Stimulated activated CD8-positive, alpha-beta memory T cell treated with anti-CD3 and anti-CD28 coated beads, Interleukin-15, amount 100 ng/mL, for 1 hour (primary cell): Measurements from ENCODE around the gene OSBPL7.

Source experiments
- DNase-seq: peaks from one replicate; pipeline ENCODE4 v3.0.0-alpha.2; 2020; ENCODE audit warnings: low read depth

OSBPL7 gene

GRCh38 chr17:47847341-47848197 is 26.0 kb upstream of the OSBPL7 start:
- no peak for DNase-seq

GRCh38 chr17:47846716-47847340 is 25.2 kb upstream of the OSBPL7 start:
- DNase-seq = no peak

GRCh38 chr17:47845716-47846075 is 24.1 kb upstream of the OSBPL7 start:
- DNase-seq = no peak

GRCh38 chr17:47844814-47845715 is 23.5 kb upstream of the OSBPL7 start:
- DNase-seq = no peak

- no peak for DNase-seq
Measured at GRCh38 chr17:47844227-47844626, 22.6 kb upstream of the OSBPL7 start.

GRCh38 chr17:47843391-47843730 is 21.8 kb upstream of the OSBPL7 start:
- no peak for DNase-seq

- no peak for DNase-seq
Measured at GRCh38 chr17:47841488-47842291, 20.1 kb upstream of the OSBPL7 start.

GRCh38 chr17:47840742-47841487 is 19.3 kb upstream of the OSBPL7 start, which contains the start of gene SCRN2:
SCRN2 (minus strand) TSS chr17:47841273; CDS start chr17:47840843, 430 bp downstream.
- peak; percentile 72 for DNase-seq

GRCh38 chr17:47840001-47840741 is 18.6 kb upstream of the OSBPL7 start:
- no peak for DNase-seq

- DNase-seq = no peak
Measured at GRCh38 chr17:47839071-47839470, 17.5 kb upstream of the OSBPL7 start.

GRCh38 chr17:47838636-47839035 is 17.0 kb upstream of the OSBPL7 start:
- DNase-seq = no peak

- no peak for DNase-seq
Measured at GRCh38 chr17:47837401-47838039, 15.9 kb upstream of the OSBPL7 start.

GRCh38 chr17:47836601-47837000 is 15.0 kb upstream of the OSBPL7 start:
- no peak for DNase-seq

- DNase-seq = no peak
Measured at GRCh38 chr17:47834756-47835155, 13.2 kb upstream of the OSBPL7 start.

- no peak for DNase-seq
Measured at GRCh38 chr17:47831934-47832327, 10.3 kb upstream of the OSBPL7 start.

- peak; percentile 82 for DNase-seq
Measured at GRCh38 chr17:47831003-47831933, 9.7 kb upstream of the OSBPL7 start, which contains the start of the genes LRRC46 and MRPL10. LRRC46 (plus strand) TSS chr17:47831670; CDS start chr17:47831990, 320 bp downstream. MRPL10 (minus strand) TSS chr17:47831541; CDS start chr17:47831511, 30 bp downstream.

- DNase-seq = no peak
Measured at GRCh38 chr17:47830396-47831002, 8.9 kb upstream of the OSBPL7 start.

GRCh38 chr17:47829870-47830269 is 8.3 kb upstream of the OSBPL7 start:
- no peak for DNase-seq
